Left kidney (tissue), 2 donors: ENCODE data around the gene EGR1. TPM values are rescaled to one million over a fixed set of nuclear protein-coding genes. Genes with fewer than 3 reads are reported as not detected.
"Not testable (repeated sequence)": the region's sequence is repeated elsewhere in the genome, so short reads cannot be mapped to it uniquely, and the experiment has no call there.

ENCODE experiments used
- DNase-seq: peaks from one replicate; pipeline ENCODE4 v3.0.0-alpha.2; 2013
- polyA plus RNA-seq: library from polyadenylated mRNA; unstranded; fragments of 120-200 nt; gene quantifications from one replicate; pipeline ENCODE4 v1.2.1, GENCODE V29; 2013; ENCODE audit not compliant: insufficient read length

The EGR1 gene
- polyA plus RNA-seq, 1 donor = 244 TPM

DNA sequence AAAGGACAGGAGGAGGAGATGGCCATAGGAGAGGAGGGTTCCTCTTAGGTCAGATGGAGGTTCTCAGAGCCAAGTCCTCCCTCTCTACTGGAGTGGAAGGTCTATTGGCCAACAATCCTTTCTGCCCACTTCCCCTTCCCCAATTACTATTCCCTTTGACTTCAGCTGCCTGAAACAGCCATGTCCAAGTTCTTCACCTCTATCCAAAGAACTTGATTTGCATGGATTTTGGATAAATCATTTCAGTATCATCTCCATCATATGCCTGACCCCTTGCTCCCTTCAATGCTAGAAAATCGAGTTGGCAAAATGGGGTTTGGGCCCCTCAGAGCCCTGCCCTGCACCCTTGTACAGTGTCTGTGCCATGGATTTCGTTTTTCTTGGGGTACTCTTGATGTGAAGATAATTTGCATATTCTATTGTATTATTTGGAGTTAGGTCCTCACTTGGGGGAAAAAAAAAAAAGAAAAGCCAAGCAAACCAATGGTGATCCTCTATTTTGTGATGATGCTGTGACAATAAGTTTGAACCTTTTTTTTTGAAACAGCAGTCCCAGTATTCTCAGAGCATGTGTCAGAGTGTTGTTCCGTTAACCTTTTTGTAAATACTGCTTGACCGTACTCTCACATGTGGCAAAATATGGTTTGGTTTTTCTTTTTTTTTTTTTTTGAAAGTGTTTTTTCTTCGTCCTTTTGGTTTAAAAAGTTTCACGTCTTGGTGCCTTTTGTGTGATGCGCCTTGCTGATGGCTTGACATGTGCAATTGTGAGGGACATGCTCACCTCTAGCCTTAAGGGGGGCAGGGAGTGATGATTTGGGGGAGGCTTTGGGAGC lies 3.1 kb downstream of the EGR1 start:
- DNase-seq = no peak

- DNase-seq = no peak
Measured at GRCh38 chr5:138468966-138469539, 3.8 kb downstream of the EGR1 start.

DNA sequence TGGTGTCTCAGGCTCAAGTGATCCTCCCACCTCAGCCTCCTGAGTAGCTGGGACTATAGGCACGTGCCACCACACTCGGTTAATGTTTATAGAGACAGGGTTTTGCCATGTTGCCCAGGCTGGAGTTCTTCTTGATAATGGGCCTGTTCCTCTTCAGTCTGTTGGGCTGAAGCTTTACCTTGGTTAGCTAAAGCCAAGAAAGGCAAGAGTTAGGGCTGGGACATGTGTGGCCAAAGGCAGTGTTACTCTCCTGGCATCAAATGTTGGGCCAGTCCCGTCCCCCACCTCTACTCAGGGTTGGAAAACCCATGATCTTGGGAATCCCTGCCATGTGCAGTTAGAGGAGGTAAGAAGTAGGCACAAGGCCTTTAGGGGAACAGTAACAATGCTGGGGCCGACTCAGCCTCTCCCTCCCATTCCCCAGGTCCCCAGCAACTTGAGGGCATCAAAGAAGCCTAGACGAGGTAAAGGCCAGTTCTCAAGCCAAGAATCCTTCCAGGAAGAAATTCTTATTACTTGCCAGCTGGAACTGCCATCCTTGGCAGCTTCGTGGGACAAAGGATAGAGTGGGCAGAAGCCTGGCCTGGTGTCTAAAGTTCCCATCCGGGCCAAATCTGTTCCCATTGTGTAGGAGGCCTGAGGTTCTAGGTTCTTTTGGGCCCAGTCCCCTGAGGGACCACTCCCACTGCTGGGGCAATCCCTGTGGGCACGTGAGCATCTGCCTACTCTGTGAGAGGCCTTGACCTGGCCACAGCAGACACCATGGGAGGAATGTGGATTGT lies 4.5 kb downstream of the EGR1 start:
- no peak for DNase-seq

GRCh38 chr5:138470322-138471051 lies 5.2 kb downstream of the EGR1 start:
- DNase-seq = no peak

GRCh38 chr5:138471052-138471361 lies 5.7 kb downstream of the EGR1 start:
- DNase-seq = no peak

DNA sequence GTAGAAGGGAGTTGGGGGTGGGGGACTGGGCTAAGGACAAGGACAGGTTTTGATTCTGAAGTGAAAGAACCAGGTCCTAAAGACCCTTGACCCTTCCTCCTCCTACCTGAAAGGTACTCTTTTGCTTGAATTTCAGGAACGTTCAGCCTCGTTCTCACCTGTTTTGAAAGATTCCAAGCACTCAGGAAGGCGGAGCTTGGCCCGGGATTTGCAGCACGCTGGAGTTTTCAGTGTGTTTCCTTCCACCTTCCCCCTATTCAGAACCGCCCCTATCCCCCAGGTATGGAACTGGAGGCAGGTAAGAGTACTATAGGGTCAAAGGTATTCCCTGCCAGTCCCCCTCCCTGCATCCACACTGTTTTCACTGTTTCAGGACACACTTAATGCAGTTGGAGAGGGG lies 7.1 kb downstream of the EGR1 start:
- DNase-seq = no peak

GRCh38 chr5:138473151-138473550 lies 7.9 kb downstream of the EGR1 start:
- not testable (repeated sequence) for DNase-seq

- no peak for DNase-seq
Measured at GRCh38 chr5:138476918-138477317, 11.6 kb downstream of the EGR1 start.

GRCh38 chr5:138482638-138483037 lies 17.4 kb downstream of the EGR1 start:
- DNase-seq = no peak

GRCh38 chr5:138488481-138488945 lies 23.2 kb downstream of the EGR1 start:
- DNase-seq = no peak

- no peak for DNase-seq
Measured at GRCh38 chr5:138489683-138490061, 24.4 kb downstream of the EGR1 start.

DNA sequence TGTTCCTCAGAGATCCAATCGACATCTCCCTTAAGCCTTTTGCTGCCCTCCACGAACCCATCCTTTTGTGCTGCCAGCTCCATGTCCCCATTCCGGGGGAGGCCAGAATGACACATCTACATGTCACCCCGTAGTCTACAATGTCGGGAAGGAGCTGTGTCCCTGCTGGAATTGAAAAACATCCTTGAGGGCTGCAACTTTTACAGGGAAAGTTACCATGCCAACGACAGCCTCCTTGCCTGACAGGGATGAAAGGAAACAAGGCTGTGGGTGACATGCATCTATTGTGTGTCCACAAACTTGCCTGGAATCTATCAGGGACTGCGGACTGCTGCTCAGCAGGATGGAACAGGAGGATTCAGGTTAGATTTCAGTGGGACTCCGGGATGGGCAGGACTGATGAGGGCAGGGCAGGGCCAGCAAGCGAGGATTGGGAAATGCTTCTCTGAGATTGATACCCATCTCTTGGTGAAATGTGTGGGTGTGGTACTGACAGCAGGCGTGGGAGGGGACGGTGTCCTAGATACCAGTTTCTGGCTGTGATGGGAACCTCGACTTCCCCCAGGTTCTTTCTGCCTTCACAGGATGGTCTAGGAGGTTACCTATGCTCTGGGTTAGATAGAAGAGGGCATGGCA lies 25.5 kb downstream of the EGR1 start:
- DNase-seq = no peak

- no peak for DNase-seq
Measured at GRCh38 chr5:138491284-138491648, 26.0 kb downstream of the EGR1 start.

GRCh38 chr5:138491669-138492559 lies 26.6 kb downstream of the EGR1 start:
- DNase-seq = peak; percentile 87

- no peak for DNase-seq
Measured at GRCh38 chr5:138492560-138493045, 27.3 kb downstream of the EGR1 start.

- no peak for DNase-seq
Measured at GRCh38 chr5:138495351-138495750, 30.1 kb downstream of the EGR1 start.

DNA sequence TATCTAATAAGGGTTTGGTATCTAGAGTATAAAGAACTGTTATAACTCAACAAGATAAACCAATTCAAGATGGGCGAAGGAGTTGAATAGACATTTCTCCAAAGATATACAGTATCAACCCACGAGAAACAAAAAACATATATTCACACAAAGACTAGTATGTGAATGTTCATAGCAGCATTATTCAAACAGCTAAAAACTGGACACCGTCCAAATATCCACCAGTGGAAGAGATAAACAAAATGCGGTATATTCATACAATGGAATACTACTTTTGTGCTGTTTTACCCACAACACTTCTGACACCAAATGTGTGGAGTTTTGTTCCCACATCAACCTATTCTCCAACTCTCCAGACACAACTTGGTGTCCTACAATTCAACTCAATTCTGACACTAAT lies 33.1 kb downstream of the EGR1 start:
- DNase-seq = no peak

GRCh38 chr5:138502121-138502520 lies 36.8 kb downstream of the EGR1 start:
- DNase-seq = no peak

GRCh38 chr5:138502521-138502920 lies 37.2 kb downstream of the EGR1 start:
- DNase-seq = no peak

DNA sequence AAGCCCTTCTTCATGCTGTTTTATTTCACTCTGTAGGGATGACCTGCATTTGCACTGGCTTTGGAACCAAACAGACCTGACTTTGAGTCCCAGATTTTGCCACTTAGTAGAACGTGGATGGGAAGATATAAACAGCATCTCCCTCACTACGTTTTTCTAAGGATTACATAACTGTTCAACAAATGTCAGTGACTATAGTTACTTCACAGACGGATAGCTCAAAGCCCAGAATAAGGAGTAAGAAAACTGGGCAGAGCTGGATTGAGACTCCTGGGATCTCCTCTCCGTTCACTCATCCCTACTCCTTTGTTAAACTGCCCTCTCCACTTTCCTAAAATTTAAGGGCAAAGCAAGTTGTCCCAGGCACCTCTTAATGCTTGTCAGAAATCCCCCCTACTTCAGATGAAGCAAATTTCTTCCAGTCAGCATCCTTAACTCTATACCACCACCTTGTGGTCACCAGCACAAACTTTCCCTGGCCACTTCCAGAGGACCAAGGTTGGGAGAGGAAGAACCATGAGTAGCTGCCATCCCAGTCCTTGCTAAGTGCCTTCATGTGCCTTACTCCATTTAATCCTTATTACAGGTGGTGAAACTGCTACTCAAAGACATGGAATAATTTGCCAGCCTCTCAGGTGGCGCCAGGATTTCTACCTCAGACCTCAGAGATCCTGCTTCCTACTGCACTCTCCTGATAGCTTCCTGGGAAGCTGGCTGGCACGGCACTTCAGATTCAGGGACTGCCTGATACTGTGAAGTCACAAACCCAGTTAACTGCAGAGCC lies 38.4 kb downstream of the EGR1 start:
- DNase-seq = peak; percentile 64
